DMS153 (cell line): ENCODE data around the gene PDZRN3.
A peak's percentile ranks its signal among the peaks of the same experiment; 100 is the strongest.
"Not testable (repeated sequence)": the region's sequence is repeated elsewhere in the genome, so short reads cannot be mapped to it uniquely, and the experiment has no call there.

Source experiments
- DNase-seq: peaks from one replicate; lab custom pipeline; 2025; lab: John Stamatoyannopoulos, UW

Gene PDZRN3

DNA sequence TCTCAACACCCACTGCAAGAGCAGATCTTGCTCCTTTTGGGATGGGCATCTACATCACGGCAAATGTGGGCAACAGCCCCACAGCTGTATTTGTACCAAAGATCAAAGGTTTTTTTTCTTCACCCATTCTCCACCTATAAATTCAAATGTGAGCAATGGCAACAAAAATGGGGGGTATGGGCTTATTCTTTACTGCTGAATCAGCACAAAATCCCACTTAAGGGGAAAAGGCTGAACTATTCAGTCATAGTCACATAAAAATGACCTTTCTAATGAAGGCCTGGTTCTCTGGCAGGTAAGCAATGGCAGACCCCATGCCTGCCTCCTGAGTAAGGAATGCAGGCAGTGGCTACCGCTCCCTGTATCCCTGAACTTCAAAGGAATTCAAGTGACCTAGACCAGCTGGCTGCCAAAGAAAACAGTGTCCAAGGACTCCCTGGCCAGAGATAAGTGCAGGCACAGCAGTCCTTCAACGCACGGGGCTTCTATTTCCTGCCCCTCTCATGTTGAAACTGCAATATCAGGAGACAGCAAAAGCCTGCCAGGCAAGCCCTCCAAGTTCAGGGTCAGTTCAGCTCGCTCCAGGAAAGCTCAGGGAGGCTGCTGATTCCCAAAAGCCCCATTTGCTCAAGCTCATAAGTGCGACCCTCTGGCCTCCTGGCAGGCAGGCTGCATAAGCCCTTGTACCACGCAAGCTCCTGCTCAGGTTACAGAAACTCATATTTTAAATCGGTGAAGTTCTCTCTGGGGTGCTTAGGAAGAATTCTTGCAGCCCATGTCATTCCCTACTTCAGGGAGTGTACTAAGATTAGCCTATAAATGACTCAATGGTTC is 134.1 kb downstream of the PDZRN3 start:
- DNase-seq, result no peak

- no peak for DNase-seq
Measured at GRCh38 chr3:73485877-73486330, 138.8 kb downstream of the PDZRN3 start.

- DNase-seq, result no peak
Measured at GRCh38 chr3:73484656-73485248, 140.0 kb downstream of the PDZRN3 start.

DNA sequence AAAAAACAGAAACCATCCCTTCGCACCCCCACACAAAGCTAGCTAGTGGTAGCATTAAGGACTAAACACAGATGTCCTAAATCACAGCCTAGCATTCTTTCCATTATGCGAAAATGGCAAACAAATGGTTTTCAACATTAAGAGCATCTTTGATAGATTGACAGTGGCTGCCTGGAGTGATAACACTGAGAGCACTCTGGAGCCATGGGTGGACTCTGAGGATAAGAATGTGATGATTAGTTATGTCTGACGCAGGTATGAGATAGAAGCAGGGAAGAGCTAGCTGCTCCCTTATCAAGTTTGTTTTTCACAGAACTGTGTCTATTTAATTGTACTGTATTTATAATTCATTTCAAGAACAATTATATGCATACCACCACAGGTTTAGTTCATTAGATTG is 142.9 kb downstream of the PDZRN3 start:
- no peak for DNase-seq

- no peak for DNase-seq
Measured at GRCh38 chr3:73480187-73480672, 144.5 kb downstream of the PDZRN3 start.

- DNase-seq, result no peak
Measured at GRCh38 chr3:73479325-73479724, 145.4 kb downstream of the PDZRN3 start.

- DNase-seq, result no peak
Measured at GRCh38 chr3:73478858-73479257, 145.9 kb downstream of the PDZRN3 start.

GRCh38 chr3:73475717-73476116 is 149.0 kb downstream of the PDZRN3 start:
- DNase-seq, result no peak

DNA sequence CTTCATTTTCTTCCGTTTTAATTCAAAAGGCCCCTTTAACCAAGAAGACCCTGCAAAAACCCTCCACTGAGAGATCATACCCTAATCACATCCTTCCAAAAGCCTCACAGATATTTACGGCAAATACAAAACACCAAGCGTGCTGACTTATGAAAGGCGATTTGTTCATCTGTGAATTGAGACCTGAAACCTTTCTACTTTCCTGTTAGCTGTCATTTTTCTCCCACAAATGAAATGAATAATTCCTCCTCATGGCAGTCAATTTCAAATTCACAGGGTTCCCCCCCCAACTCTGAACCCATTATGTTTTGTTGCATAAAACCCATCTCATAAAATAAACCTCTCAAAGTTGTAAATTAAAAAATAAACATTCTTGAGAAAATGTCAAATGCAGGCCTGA is 149.6 kb downstream of the PDZRN3 start:
- no peak for DNase-seq

GRCh38 chr3:73474619-73475018 is 150.1 kb downstream of the PDZRN3 start:
- DNase-seq, result no peak

GRCh38 chr3:73473898-73474416 is 150.8 kb downstream of the PDZRN3 start:
- no peak for DNase-seq

GRCh38 chr3:73473181-73473897 is 151.4 kb downstream of the PDZRN3 start:
- DNase-seq, result no peak

DNA sequence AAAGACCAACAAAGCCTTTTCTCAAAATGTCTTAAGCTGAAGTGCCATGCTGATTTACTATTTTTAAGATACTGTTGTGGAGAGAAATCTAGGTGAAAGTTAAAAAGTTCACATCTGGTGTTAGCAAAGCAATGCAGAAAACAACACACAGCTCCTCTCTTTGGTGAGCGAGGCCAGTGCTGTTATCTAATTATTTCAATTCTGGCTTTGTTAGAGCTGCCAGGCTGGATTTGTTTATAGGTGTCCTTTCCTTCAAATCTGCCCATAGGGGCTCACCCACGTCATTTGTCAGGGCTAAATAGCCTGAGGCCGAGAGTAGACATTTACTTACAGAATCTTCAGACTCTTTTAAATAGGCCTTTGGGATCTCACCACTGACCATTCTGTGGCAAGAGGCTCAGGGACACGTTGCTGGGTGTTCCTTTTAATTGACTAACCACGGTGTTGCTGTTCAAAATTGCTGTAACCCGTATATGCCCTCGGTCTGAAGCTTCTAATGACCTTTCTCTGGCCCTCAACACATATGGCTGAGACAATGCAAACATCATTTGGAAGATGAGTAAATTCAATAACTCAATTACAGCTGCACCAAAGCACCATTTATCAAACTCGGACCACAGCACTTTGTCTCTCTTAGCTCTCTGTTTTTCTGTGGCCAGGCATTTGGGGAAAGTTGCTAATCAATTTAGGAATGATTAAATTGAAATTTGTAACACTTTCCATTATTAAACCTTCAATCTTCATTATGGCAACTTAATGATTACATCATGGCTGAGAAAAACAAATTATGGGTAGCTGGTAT is 152.6 kb downstream of the PDZRN3 start:
- no peak for DNase-seq

DNA sequence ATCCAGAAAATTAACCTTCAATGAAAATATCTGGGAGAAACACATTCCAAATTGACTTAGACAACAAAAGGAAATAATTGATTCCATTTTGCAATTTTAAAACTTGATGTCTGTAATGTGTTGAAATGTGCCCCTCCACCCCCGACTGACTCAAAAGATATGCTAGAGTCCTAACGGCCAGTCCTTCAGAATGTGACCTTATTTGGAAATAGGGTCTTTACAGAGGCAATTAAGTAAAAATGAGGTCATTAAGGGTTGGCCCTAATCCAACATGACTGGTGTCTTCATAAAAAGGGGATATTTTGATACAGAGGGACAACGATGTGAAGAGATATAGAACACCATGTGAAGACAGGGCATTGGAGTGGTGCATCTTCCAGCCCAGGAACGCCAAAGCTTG is 153.9 kb downstream of the PDZRN3 start:
- no peak for DNase-seq

GRCh38 chr3:73469331-73469730 is 155.4 kb downstream of the PDZRN3 start:
- DNase-seq, result no peak

DNA sequence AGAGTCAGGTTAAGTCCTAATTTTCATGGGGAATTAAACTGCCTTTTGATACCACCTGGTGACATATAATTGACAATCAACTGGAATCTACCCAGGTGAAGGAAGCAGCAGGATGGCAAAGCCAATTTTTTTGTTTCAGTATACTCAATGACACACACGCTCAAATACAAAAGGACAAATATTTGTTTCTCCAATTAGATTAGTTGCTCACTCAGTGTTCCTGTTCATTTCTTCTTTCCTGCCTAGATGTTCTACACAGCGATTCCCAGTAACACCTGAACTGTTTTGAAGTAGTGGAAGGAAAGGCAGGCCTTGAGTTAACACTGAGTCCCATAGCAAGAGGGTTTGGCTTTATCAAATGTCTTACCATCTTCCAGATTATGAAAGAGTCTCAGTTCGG is 157.5 kb downstream of the PDZRN3 start:
- peak; percentile 40 for DNase-seq

- DNase-seq, result no peak
Measured at GRCh38 chr3:73465926-73466325, 158.8 kb downstream of the PDZRN3 start.

GRCh38 chr3:73464126-73464525 is 160.6 kb downstream of the PDZRN3 start:
- not testable (repeated sequence) for DNase-seq

DNA sequence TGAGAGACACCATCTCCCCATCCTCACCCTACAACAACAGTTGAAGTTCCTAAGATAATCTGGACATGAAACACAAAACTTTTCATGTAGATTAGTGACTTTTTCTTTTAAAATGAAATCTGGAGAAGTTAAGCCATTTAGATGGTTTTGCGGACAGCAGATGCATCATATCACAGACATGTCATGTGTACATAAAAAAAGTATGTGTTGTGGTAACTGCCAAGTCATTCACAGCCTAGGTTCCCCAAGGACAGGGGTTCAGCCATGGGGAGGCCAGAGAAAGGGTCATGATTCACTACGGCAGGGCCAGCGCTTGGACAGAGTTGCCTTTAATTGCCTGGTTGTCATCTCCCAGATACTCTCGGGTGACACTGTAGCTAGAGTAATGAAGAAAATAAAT is 163.2 kb downstream of the PDZRN3 start:
- no peak for DNase-seq

GRCh38 chr3:73459711-73460110 is 165.0 kb downstream of the PDZRN3 start:
- DNase-seq, result no peak

- no peak for DNase-seq
Measured at GRCh38 chr3:73453666-73454065, 171.1 kb downstream of the PDZRN3 start.

- DNase-seq, result no peak
Measured at GRCh38 chr3:73452729-73453128, 172.0 kb downstream of the PDZRN3 start.
